Fibroblast of the aortic adventitia (primary cell): ENCODE measurements around the gene ZMIZ1. TPM values are rescaled to one million over a fixed set of nuclear protein-coding genes. Genes with fewer than 3 reads are reported as not detected.

Experiments
- DNase-seq: peaks from one replicate; pipeline ENCODE4 v3.0.0-alpha.2; 2010; ENCODE audit warnings: low read depth
- H3K4me3 ChIP-seq: 2 replicates; pipeline ENCODE4 v1.5.1; 2011; ENCODE audit warnings: low read depth, mild to moderate bottlenecking, control low read depth, low read length, moderate library complexity
- total RNA-seq: library from RNA; depleted of rRNA; stranded (reverse); fragments of >200 nt; gene quantifications from 2 replicates; pipeline ENCODE4 v1.2.3, GENCODE V29; 2012; ENCODE audit warnings: low replicate concordance
- TF ChIP-seq, protein P1 (sequence below): IDR thresholded peaks from 2 replicates; pipeline ENCODE4 v1.5.1; 2011; ENCODE audit warnings: mild to moderate bottlenecking, low read length, control low read depth, inconsistent platforms; ENCODE audit not compliant: insufficient read depth

ZMIZ1 gene
- total RNA-seq, 1 donor, result 28.1 TPM

DNA sequence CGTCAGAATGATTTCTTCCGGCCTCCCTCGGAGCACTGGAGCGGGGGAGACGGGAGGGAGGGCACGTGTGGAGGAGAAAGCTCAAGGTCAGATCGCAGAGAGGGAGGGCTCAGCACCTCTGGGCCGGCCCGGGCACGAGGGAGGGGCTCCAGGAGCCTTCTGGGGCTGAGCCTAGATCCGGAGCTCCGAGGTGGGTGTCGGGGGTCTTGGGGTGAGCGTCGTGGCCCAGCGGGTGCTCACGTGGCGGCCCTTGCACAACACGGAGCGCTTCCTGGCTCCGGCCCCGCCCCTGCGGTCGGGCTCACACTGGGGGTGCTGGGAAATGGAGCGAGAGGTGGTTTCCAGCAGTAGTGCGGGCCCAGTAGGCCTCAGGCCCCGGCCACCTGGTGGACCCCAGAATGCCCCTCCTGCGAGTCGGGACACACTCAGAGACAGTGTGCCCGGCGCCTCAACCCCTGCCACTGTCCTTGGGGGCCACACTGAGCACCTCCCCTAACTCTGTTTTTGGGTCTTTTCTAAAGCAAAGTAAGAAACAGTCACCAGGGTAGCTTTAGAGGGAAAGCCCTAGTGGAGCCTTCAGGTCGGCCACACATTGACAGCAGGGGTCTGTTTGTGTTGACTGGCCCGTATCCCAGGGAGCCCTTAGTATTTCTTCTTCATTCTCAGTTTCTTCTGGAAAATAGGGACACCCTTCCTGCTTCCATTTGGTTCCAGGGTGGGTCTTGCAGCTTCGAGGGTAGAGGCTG lies 279.3 kb downstream of the ZMIZ1 start:
- TF ChIP-seq, protein P1, sequence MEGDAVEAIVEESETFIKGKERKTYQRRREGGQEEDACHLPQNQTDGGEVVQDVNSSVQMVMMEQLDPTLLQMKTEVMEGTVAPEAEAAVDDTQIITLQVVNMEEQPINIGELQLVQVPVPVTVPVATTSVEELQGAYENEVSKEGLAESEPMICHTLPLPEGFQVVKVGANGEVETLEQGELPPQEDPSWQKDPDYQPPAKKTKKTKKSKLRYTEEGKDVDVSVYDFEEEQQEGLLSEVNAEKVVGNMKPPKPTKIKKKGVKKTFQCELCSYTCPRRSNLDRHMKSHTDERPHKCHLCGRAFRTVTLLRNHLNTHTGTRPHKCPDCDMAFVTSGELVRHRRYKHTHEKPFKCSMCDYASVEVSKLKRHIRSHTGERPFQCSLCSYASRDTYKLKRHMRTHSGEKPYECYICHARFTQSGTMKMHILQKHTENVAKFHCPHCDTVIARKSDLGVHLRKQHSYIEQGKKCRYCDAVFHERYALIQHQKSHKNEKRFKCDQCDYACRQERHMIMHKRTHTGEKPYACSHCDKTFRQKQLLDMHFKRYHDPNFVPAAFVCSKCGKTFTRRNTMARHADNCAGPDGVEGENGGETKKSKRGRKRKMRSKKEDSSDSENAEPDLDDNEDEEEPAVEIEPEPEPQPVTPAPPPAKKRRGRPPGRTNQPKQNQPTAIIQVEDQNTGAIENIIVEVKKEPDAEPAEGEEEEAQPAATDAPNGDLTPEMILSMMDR, result no peak
- peak; percentile 65 for DNase-seq
- peak overlapping the region; percentile 84 for H3K4me3 ChIP-seq

DNA sequence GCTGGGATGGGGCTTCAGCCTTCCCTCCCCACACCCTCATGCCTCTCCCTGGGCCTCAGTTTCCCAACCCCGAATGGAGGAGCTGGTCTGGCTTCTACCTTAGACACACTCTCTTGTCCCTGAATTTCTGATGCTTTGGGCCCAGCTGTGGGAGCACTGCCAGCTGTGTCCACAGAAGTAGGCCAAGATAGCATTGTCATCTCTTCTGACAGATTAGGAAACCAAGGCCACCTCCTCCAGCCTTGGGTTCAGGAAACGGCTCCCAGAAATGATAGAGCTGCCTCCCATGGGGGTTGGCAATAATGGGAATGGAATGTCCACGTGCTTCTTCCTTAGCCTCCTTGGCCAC lies 279.8 kb downstream of the ZMIZ1 start:
- peak; percentile 30 for DNase-seq
- TF ChIP-seq, protein P1, result no peak
- H3K4me3 ChIP-seq, result peak overlapping the region; percentile 84

DNA sequence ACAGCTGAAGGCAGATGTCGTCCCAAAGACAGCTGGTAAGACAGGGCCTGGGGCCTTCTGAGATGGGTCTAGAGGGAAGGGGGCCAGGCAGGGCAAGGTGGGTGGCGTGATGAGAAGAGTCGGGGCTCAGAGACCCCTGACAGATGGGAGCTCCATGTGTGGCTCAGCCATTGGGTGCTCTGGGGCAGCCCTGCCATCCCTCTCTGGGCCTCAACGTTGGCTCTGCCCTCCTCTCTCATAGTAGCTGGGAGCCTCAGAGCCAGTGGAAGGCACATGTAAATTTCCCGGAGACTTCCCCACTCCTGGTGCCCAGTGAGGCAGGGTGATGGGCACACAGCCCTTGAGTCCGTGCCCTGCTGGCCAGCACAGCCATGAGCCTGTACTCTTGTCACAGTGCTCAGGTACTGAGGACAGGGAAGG lies 280.3 kb downstream of the ZMIZ1 start:
- no peak for DNase-seq
- H3K4me3 ChIP-seq, result peak overlapping the region; percentile 84
- TF ChIP-seq, protein P1, result no peak

GRCh38 chr10:79349766-79350406 lies 281.1 kb downstream of the ZMIZ1 start:
- H3K4me3 ChIP-seq, result peak overlapping the region; percentile 84
- DNase-seq, result no peak
- TF ChIP-seq, protein P1, result no peak

DNA sequence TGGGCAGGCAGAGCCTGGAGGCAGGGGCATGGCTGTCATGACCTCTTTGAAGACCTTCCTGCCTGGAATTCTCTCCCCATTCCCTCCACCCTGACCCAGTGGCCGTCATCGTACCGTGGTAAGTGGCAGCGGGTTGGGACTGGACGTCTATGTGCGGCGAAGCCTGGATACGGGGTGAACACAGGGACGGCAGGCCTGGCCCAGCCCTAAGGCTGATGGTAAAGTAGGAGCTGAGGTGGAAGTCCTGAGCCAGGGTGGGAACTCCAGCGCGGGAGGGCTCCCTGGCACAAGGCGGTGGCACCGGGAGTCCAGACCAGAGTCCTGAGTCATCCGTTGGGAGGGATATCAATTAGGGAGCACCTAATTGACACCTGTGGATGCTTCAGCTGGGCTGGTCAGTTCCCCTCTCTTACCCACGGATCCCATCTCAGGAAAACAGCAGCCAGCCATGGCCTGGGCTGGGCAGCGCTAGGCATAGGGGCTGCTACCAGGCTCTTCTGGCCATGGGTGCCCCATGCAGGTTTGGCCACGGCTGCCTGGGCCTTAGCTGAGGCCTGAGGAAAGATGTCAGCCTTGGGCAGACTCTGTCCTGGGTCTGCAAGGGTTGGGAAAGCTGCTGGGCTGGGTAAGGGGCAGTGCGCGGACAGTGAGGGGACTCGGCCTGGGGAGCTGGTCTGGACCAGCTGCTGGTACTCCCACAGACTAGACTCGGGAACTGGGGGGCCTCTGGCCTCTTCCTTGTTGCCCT lies 281.8 kb downstream of the ZMIZ1 start:
- TF ChIP-seq, protein P1, result no peak
- no peak overlapping the region for H3K4me3 ChIP-seq
- no peak for DNase-seq

DNA sequence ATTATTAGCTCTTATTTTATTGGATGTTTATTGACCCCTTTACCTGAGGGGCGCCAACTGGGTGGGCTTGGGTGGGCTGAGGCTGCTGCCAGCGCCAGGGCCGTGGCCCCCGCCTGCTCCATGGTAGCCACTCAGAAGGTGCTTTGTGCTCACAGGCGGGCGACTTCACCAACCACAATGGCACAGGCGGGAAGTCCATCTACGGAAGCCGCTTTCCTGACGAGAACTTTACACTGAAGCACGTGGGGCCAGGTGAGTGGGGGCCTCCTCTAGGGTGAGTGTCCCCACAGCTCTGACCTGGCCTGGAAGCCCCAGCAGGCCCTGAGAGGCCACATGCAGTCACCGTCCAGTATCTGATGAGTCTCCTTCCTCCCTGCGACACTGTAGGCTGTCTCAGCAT lies 282.6 kb downstream of the ZMIZ1 start:
- DNase-seq, result no peak
- H3K4me3 ChIP-seq, result no peak overlapping the region
- TF ChIP-seq, protein P1, result no peak
